Measurements from ENCODE around the gene GJB6. TPM values are rescaled to one million over a fixed set of nuclear protein-coding genes. Genes with fewer than 3 reads are reported as not detected.

Gene GJB6
- total and polyA plus RNA-seq, 2 of the 4 experiments (the other 2 are of a cell fraction), result not detected

DNA sequence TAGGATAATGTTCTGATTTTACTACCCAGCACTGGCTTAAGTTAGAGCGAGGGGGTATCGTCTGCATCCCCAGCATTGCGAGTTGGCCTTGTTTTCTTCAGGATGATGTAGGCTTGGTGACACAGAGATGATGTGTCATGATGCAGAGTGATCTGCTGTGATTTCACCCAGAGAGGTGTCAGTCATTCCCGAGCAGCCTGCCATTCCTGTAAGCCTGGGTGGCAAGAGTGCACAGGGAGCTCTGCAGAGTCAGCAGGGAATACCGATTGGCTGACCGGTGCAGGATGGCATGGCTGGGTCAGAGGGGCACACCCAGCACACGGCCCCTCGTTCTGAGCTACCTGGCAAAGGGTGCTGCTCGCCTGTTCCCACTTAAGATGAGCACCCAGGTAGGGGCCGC, 15.8 kb upstream of the GJB6 start:
- H3K27me3 ChIP-seq (ENCODE audit: control insufficient read depth, insufficient read depth, low read length), result peaks cover 17% of the 10 kb centered on the region
- H2AK5ac ChIP-seq (ENCODE audit: low read depth, low read length), result no peak overlapping the region
- H3K27ac ChIP-seq (ENCODE audit: insufficient read depth, low read length), result no peak overlapping the region
- dilution Hi-C loops (cut with HindIII; ENCODE audit: low sequenced_read_pairs, unreplicated experiment), result no loop called here
- H3K4ac ChIP-seq (ENCODE audit: low read depth, low read length), result no peak overlapping the region
- no peak overlapping the region for H3K56ac ChIP-seq (ENCODE audit: extremely low read depth, insufficient read depth, low read length)
- H2AFZ ChIP-seq (replicated peaks; ENCODE audit: low read length, poor library complexity), result no peak overlapping the region
- no peak overlapping the region for H3K9ac ChIP-seq (ENCODE audit: low read depth, low read length)
- no peak overlapping the region for H3K23ac ChIP-seq (ENCODE audit: low read depth, low read length)
- intact Hi-C loops (cut with micrococcal nuclease), result no loop called here
- H4K20me1 ChIP-seq (ENCODE audit: insufficient read depth, low read length), result no peaks in the 10 kb centered on the region
- no peak overlapping the region for H3K4me2 ChIP-seq (ENCODE audit: low read depth, low read length)
- H4K8ac ChIP-seq (ENCODE audit: low read depth in 2 of 2, low read length in 2 of 2), result no peak overlapping the region
- ATAC-seq (ENCODE audit: low read depth), result no peak
- no peaks in the 10 kb centered on the region for H3K9me3 ChIP-seq (ENCODE audit: control insufficient read depth, insufficient read depth, low read length)
- H3K18ac ChIP-seq (ENCODE audit: low read depth, low read length), result no peak overlapping the region
- no peak overlapping the region for H2AK9ac ChIP-seq (replicated peaks; ENCODE audit: low read depth, low read length, poor library complexity)
- BruUV-seq (replicated peaks), result no TSS peak
- no peak overlapping the region for H3K14ac ChIP-seq (replicated peaks; ENCODE audit: low read depth, low read length)
- no peak overlapping the region for H2BK5ac ChIP-seq (ENCODE audit: low read depth, low read length, poor library complexity, severe bottlenecking)
- H4K91ac ChIP-seq (ENCODE audit: insufficient read depth, low read depth, low read length), result no peak overlapping the region
- in situ Hi-C loops (cut with MboI; ENCODE audit: low sequenced_read_pairs), result no loop called here
- TF ChIP-seq FOS (IDR thresholded peaks at IDR 0.05; ENCODE audit: low read depth, low read length) (no peak), MXI1 (IDR thresholded peaks at IDR 0.05; ENCODE audit: borderline replicate concordance, low read depth, low read length) (no peak), RCOR1 (IDR thresholded peaks at IDR 0.05; ENCODE audit: insufficient replicate concordance, low read length) (no peak), MAFK (IDR thresholded peaks at IDR 0.05; ENCODE audit: low read depth, low read length) (no peak), NFE2L2 (IDR thresholded peaks at IDR 0.05; ENCODE audit: low read depth, low read length) (no peak), POLR2A (IDR thresholded peaks at IDR 0.05; ENCODE audit: low read depth, low read length) (no peak), CHD1 (IDR thresholded peaks at IDR 0.05; ENCODE audit: low read depth, low read length) (no peak), CEBPB (IDR thresholded peaks at IDR 0.05; ENCODE audit: low read depth, low read length) (no peak), MAZ (IDR thresholded peaks at IDR 0.05; ENCODE audit: borderline replicate concordance, low read depth, low read length) (no peak), RAD21 (IDR thresholded peaks at IDR 0.05; ENCODE audit: low read length) (no peak), BHLHE40 (IDR thresholded peaks at IDR 0.05; ENCODE audit: low read depth, low read length) (no peak), RFX5 (IDR thresholded peaks at IDR 0.05; ENCODE audit: low read depth, low read length) (no peak)
- TF ChIP-seq, protein P1, sequence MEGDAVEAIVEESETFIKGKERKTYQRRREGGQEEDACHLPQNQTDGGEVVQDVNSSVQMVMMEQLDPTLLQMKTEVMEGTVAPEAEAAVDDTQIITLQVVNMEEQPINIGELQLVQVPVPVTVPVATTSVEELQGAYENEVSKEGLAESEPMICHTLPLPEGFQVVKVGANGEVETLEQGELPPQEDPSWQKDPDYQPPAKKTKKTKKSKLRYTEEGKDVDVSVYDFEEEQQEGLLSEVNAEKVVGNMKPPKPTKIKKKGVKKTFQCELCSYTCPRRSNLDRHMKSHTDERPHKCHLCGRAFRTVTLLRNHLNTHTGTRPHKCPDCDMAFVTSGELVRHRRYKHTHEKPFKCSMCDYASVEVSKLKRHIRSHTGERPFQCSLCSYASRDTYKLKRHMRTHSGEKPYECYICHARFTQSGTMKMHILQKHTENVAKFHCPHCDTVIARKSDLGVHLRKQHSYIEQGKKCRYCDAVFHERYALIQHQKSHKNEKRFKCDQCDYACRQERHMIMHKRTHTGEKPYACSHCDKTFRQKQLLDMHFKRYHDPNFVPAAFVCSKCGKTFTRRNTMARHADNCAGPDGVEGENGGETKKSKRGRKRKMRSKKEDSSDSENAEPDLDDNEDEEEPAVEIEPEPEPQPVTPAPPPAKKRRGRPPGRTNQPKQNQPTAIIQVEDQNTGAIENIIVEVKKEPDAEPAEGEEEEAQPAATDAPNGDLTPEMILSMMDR (conservative IDR thresholded peaks at IDR 0.05; ENCODE audit: low read depth, low read length), result no peak
- TF ChIP-seq, protein P2, sequence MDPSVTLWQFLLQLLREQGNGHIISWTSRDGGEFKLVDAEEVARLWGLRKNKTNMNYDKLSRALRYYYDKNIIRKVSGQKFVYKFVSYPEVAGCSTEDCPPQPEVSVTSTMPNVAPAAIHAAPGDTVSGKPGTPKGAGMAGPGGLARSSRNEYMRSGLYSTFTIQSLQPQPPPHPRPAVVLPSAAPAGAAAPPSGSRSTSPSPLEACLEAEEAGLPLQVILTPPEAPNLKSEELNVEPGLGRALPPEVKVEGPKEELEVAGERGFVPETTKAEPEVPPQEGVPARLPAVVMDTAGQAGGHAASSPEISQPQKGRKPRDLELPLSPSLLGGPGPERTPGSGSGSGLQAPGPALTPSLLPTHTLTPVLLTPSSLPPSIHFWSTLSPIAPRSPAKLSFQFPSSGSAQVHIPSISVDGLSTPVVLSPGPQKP (IDR thresholded peaks at IDR 0.05; ENCODE audit: borderline replicate concordance, low read depth, low read length), result no peak
- TF ChIP-seq, protein P3, sequence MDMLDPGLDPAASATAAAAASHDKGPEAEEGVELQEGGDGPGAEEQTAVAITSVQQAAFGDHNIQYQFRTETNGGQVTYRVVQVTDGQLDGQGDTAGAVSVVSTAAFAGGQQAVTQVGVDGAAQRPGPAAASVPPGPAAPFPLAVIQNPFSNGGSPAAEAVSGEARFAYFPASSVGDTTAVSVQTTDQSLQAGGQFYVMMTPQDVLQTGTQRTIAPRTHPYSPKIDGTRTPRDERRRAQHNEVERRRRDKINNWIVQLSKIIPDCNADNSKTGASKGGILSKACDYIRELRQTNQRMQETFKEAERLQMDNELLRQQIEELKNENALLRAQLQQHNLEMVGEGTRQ (IDR thresholded peaks at IDR 0.05; ENCODE audit: low read depth, low read length), result no peak
- H2BK15ac ChIP-seq (ENCODE audit: low read depth, low read length), result no peak overlapping the region
- no peak overlapping the region for H2BK120ac ChIP-seq (ENCODE audit: low read depth, low read length)
- ChIA-PET CTCF (no interaction called here), POLR2A (ENCODE audit: unreplicated experiment) (no interaction called here)
- H3K4me1 ChIP-seq (ENCODE audit: control insufficient read depth, insufficient read depth, low read length), result no peaks in the 10 kb centered on the region
- 80% methylated on average over 3 of the region's 10 CpGs; no CpG with 5 or more reads in 1 of the 2 experiments for WGBS, 2 experiments (ENCODE audit: extremely low coverage in 2 of 2, insufficient read length in 1 of 2)
- no peaks in the 10 kb centered on the region for H3K79me1 ChIP-seq (ENCODE audit: low read depth in 1 of 2, low read length in 2 of 2)
- no peak overlapping the region for H3K4me3 ChIP-seq (ENCODE audit: insufficient read depth, low read depth, low read length)
- H4K5ac ChIP-seq (ENCODE audit: low read depth, low read length), result no peak overlapping the region
- H3K9me1 ChIP-seq (ENCODE audit: insufficient read depth, low read length), result no peaks in the 10 kb centered on the region
- no peak for DNase-seq
- no peaks in the 10 kb centered on the region for H3K36me3 ChIP-seq (ENCODE audit: control insufficient read depth, insufficient read depth, low read length)
- no peak overlapping the region for H2BK20ac ChIP-seq (ENCODE audit: low read depth, low read length)

Data from IMR-90 (cell line).